GM12878 (cell line): ENCODE data around the gene SPDYE4.

ENCODE experiments used
- CTCF ChIP-seq, 3 experiments: IDR thresholded peaks in 2 of 3; conservative IDR thresholded peaks in 1 of 3; 2 replicates each; pipeline ENCODE4 v1.5.1; 2011; ENCODE audit warnings: low read depth in 3 of 3, low read length in 3 of 3, mild to moderate bottlenecking in 3 of 3, control low read depth in 2 of 3, moderate library complexity in 2 of 3, inconsistent platforms in 1 of 3, mixed read lengths in 1 of 3; ENCODE audit not compliant: control insufficient read depth in 2 of 3, insufficient read depth in 1 of 3; ENCODE audit errors: extremely low read depth in 1 of 3
- HDAC6 ChIP-seq: fragments of 200-600 bp; sonication (generic); IDR thresholded peaks from one replicate; pipeline ENCODE4 v1.8.0; 2017; ENCODE audit warnings: antibody characterized with exemption; ENCODE audit not compliant: unreplicated experiment
- KDM1A ChIP-seq: fragments of 200-600 bp; sonication (generic); IDR thresholded peaks from 2 replicates; pipeline ENCODE4 v1.6.1; 2016; ENCODE audit warnings: borderline replicate concordance
- NFIC ChIP-seq: IDR thresholded peaks from 2 replicates; pipeline ENCODE4 v1.6.1; 2012; ENCODE audit warnings: low read depth, mild to moderate bottlenecking, inconsistent platforms, low read length, moderate library complexity
- TARDBP ChIP-seq: IDR thresholded peaks from 2 replicates; pipeline ENCODE4 v1.6.1; 2016; ENCODE audit warnings: borderline replicate concordance
- USF2 ChIP-seq: IDR thresholded peaks from 2 replicates; pipeline ENCODE4 v1.6.1; 2011; ENCODE audit warnings: low read depth, low read length, improper control_type of control experiment, borderline replicate concordance

GRCh38 chr17:8803531-8804420 lies 45.4 kb upstream of the SPDYE4 start:
- TF ChIP-seq CTCF (IDR thresholded peaks at IDR 0.05 in 2 of 3, conservative IDR thresholded peaks at IDR 0.05 in 1 of 3; ENCODE audit: control insufficient read depth in 2 of 3, extremely low read depth in 1 of 3, insufficient read depth in 1 of 3, low read depth in 3 of 3, low read length in 3 of 3) (peak in 1 of 3 experiments; percentile 21; a peak in 1 of 6 replicates), HDAC6 (no peak), USF2 (no peak), KDM1A (no peak), NFIC (no peak), TARDBP (no peak)
